GM12892 (cell line): Measurements from ENCODE around the gene DEPP1.

Source experiments
- DNase-seq: peaks from one replicate; pipeline ENCODE4 v3.0.0; 2011; ENCODE audit not compliant: insufficient read length
- FAIRE-seq: peaks from 2 replicates; lab custom pipeline; 2011; peaks lifted over from hg19 to GRCh38; lab: Jason Lieb, UNC
- POLR2A ChIP-seq: IDR thresholded peaks from 2 replicates; pipeline ENCODE4 v1.6.1; 2011; ENCODE audit warnings: low read depth, low read length, control low read depth
- POLR2AphosphoS5 ChIP-seq: IDR thresholded peaks from 2 replicates; pipeline ENCODE4 v1.6.1; 2011; ENCODE audit warnings: low read depth, low read length, control low read depth
- TAF1 ChIP-seq: IDR thresholded peaks from 2 replicates; pipeline ENCODE4 v1.6.1; 2011; ENCODE audit warnings: low read depth, mild to moderate bottlenecking, control low read depth, low read length, borderline replicate concordance

Gene DEPP1

DNA sequence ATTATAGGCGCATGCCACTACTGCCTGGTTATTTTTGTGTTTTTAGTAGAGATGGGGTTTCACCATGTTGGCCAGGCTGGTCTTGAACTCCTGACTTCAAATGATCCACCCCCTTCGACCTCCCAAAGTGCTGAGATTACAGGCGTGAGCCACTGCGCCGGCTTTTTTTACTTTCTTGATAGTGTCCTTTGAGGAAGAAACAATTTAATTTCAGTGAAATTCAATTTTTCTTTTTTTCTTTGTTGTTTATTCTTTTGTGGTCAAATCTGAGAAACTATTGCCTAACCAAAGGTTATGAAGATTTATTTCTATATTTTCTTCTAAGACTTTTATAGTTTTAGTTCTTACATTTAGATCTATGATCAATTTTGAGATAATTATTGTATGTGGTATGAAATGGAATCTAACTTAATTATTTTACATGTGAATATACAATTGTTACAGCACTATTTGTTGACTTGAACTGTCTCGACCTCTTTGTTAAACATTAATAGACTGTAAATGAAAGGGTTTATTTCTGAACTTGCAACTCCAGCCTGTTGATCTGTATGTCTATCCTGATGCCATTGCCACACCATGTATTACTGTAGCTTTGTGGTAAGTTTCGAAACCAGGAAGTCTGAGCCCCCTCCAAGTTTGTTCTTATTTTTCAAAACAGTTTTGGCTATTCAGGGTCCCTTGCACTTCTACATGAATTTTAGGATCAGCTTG lies 38.8 kb downstream of the DEPP1 start:
- TF ChIP-seq POLR2A, result no peak
- no peak for TF ChIP-seq POLR2AphosphoS5
- no peak for TF ChIP-seq TAF1
- FAIRE-seq (no peak), DNase-seq (no peak)

DNA sequence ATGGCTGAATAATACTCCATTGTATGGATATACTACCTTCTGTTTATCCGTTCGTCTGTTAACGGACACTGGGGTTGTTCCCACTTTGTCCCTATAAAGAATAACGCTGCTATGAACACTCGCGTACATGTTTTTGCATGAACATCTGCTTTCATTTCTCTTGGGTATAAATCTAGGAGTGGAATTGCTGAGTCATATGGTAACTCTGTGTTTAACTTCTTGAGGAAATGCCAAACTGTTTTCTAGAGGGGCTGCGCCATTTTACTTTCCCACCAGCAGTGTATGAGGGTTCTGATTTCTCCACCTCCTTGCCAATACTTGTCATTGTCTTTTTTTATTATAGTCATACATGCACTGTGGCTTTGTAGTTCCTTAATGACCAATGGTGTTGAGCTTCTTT lies 39.7 kb downstream of the DEPP1 start:
- no peak for FAIRE-seq
- no peak for TF ChIP-seq POLR2A
- TF ChIP-seq POLR2AphosphoS5, result no peak
- no peak for TF ChIP-seq TAF1
- no peak for DNase-seq

DNA sequence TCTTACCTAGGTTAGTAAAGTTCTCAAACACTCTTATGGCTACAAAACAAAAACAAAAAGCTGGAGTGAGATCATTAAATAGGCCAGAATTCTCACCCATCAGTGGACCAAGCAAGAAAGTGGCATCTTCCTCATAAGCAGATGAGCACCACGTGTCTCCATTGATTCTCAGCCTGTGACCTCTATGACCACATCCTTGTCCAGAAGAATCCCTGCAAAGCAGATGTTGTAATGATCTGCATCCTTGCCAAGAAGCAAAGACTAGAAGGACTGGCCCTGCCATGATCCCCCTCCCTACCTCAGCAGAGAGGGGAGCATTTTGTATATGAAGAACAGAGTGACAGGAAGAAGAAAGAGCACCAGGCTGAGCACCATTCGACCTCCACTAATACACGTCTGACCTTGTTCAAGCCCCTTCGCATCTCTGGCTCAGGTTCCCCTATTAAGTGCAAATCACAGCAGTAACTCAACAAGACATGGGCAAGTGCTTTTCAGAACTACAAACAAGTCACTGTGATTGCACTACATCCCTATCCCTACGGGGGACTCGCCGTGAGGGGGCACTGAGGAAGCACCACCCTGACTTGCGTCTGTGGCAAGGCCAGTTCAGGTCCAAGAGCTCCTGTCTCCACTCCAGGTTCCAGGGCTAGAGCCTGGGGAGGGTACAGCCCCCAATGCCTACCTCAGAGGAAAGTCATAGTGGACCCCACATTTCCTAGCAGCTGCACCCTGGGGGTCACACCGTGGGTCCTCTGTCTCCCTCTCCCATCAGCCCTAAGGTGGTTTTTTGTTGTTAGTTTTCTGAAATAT lies 41.2 kb downstream of the DEPP1 start:
- DNase-seq (no peak), FAIRE-seq (no peak)
- no peak for TF ChIP-seq TAF1

DNA sequence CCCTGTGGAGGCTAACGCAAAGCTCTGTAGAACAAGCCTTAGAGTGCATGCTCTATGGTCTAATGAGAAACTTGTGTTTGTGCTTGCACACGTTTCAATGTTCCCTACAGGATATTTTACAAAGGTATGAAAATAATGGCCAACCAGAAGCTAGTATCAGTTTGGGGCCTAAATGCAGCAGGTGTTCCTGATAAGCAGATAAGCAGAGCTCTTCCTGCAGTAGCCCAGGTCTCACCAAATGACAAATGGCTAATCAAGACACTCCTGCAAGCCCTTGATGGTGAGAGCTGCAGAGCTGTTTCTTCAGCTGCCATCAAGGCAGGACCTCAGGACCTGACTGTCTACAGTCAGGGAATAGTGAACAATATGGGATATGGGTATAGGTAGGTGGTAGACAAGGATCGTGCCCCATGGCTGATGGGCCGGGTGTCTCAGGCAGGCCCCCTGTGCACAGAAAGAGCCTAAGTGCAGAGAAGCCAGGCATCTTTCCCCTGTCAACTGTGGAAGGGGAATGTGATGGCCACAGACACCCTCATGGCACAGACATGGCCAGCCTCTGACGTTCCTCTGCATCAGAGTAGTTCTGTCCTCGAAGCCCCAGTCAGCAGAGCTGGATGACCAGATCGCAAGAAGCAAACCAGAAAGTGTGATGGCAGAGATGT lies 42.2 kb downstream of the DEPP1 start:
- FAIRE-seq (no peak), DNase-seq (no peak)
- TF ChIP-seq TAF1 (no peak), POLR2A (no peak), POLR2AphosphoS5 (no peak)

DNA sequence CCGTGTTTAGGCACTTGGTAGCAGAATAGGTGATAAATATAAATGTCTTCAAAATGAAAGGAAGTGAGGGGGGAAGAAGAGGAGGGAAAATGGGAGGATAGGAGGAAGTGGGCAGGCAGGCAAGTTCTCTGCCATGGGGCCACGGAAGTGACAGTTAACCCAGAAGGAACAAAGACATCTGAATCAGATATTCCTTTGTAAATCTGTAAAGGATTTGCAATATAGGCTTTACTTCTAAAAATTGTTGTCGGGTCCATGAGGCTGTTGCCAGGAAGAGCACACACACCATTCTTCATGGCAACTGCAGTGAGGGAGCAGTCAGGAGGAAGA lies 42.7 kb downstream of the DEPP1 start:
- TF ChIP-seq POLR2A, result no peak
- FAIRE-seq (no peak), DNase-seq (no peak)

DNA sequence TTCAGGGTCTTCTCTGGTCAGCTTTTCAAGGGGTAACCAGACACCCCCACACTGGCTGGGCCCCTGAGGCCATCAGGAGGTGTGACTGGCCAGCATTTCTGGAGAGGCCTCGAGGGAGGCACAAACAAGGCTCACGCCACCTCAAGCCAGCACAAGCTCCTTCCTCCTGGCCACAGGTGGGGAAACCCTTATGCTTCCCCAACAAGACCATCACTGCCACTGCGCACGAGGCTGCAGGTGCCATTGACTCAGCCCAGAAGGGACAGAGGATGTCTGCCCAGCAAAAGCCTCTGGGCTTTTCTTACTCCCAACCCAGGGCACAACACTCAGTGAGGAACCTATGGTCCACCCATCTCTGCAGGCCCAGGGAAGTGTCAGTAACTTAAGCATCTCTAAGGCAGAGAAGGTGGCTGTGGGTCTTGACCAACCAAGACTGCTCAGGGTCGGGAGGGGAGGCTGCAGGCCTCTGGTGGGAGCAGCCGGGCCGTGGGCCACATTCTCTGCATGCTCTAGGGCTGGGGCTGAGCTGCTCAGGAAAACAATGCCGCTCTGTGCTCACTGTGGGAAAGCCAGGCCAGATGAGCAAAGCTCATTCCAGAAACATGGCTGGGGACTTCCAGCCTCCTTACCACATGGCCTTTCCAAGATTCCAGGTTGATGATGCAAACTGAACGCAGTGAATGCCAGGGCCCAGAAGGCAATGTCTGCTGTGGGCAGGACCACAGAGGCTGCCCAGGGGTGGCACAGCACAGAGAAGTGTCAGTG lies 43.2 kb downstream of the DEPP1 start:
- FAIRE-seq, result no peak
- TF ChIP-seq POLR2AphosphoS5 (no peak), TAF1 (no peak), POLR2A (no peak)
- no peak for DNase-seq

DNA sequence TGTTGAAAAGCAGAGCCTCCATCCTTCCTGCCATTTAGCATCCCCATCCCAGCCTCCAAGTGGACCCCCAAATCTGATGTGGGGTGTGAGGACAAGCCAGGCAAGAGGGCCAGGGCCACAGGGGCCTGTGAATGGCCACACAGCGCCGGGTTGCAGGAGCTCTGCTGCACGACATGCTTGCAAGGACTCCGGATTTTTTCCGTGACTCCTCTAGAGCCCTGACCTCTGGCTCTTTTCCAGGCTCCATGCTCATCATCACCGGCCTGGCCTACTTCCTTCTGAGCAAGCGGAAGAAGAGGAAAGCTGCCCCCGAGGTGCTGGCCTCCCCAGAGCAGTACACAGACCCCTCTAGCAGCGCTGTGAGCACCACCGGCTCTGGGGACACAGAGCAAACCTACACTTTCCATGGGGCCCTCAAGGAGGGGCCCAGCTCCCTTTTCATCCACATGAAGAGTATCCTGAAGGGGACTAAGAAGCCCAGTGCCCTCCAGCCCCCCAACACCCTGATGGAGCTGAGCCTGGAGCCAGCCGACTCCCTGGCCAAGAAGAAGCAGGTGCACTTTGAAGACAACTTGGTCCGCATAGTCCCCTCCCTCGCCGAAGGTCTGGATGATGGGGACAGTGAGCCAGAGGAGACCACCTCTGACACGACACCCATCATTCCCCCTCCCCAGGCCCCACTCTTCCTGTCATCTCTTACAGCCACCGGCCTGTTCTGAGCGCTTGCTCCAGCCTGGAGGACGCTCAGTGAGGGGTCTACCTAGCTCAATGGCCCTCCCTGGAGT lies 44.0 kb downstream of the DEPP1 start:
- FAIRE-seq (no peak), DNase-seq (no peak)
- TF ChIP-seq POLR2AphosphoS5, result no peak
- no peak for TF ChIP-seq POLR2A
- TF ChIP-seq TAF1, result no peak

DNA sequence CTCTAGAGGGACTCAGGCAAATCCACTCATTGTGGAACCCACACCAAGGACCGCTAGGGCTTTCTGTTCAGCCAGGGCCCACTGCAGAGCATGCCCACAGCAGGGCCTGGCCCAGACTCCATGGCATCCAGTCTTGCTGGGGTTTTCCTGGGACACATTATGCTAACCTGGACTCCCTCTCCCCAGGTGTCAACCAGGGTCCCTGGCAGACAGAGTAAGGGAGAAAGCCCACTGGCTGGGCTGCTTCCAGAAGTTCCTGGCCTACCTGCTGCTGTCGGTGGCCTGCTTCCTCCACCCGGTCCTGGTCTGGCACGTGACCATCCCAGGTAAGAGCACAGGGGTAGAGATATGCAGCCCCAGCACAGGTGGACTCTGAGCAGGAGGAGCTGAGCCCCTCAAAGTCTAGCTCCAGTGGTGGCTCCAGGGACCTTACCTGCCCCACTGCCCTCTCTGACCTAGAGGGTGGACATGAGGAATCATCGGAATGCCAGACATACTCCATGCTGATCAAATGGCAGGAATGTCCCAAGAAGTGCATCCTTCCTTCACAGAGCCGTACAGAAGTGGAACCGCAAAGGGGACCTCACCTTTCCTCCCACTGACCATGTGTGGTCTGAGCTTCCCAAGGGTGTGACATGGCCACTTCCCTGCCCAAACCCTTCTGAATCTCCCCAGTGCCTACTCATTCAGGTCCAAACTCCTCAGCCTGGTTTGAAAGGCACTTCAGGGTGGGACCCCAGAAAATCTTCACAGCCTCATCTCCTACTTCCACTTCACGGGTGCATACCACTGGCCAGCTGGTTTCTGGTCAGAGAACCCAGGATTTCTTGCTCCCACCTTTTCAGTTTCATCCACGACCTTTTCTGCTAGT lies 44.9 kb downstream of the DEPP1 start:
- DNase-seq (no peak), FAIRE-seq (no peak)
- TF ChIP-seq POLR2A (no peak), POLR2AphosphoS5 (no peak), TAF1 (no peak)

DNA sequence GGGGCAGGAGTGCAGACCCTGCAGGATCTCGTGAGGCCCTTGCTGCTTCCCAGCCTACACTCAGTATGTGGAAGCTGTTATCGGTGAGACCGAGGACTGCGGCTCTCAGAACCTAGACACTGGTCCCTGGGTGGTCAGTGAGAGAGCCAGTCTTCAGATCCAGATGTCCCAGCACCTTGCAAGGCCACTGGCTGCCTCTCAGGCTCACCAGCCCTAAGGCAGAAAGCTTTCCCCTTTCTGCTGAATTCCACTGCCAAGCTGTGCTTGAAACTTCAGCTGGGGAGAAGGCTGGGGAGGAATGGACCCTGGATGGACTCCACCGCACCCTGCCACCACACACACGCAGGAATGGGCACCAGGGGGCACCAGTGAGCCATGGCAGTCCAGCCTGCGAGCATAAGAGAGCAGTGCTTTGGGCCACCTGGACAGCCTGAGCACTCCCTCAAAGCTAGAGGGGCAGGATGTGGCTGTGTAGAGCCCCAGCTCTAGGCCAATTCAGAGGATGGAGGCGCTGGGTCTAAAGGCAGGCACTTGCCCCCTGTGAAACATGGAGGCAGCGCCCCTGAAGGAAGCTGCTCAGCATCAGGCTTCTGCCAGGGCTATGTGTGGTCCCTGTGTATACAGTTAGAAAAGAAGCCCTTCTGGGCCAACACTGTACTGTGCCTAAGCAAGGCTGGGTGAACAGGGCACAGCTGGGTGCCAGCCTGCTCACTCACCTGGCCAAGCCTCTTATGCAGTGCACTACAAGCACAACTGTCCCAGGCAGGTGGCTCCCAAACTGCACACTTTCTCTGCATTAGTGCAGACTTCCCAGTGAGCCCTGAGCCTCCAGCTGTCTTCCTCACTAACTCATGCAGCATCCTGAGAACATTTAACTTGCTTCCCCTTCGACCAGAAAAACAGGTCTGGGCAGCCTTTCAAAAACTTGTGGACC lies 45.8 kb downstream of the DEPP1 start:
- peak; percentile 98 for FAIRE-seq
- no peak for TF ChIP-seq TAF1
- no peak for TF ChIP-seq POLR2A
- no peak for TF ChIP-seq POLR2AphosphoS5
- DNase-seq, result peak; percentile 69
